Measurements from ENCODE around the gene TAF4.
A peak's percentile ranks its signal among the peaks of the same experiment; 100 is the strongest.

The TAF4 gene

GRCh38 chr20:62019881-62020492 lies 45.7 kb downstream of the TAF4 start:
- no peak for DNase-seq (ENCODE audit: low read depth)

GRCh38 chr20:62019144-62019805 lies 46.4 kb downstream of the TAF4 start:
- no peak for DNase-seq (ENCODE audit: low read depth)

DNA sequence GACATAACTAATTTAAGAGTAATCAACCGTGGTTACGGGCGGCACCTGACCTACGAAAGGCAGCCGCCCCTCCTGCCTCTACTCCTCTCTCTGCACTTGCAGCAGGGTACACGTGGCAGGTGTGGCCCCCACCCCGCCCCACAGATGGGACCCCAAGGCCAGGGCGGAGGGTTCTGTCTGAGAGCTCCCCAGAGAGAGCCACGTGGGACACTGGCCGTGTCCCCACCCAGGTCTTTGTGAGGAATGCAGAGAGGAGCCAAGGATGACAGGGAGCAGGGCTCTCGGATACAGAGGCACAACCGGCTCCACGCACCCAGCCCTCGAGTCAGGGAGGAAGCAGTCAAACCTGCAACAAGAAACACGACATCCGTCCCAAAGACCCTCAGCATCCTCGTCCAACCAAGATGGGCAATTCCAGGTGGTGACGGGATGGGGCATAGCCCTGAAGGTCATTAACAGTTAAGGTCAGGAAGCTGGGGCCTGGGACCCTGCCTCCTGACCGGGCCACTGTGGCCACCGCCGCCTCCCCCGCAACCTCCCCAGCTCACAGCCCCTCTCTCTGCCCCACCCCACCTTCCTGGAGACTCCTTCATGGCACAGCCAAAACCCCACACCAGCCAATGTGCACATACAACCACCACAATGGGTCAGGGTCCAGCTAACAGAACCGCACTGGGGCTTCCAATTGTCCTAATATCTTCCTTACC lies 47.1 kb downstream of the TAF4 start:
- no peak for DNase-seq (ENCODE audit: low read depth)

- no peak for DNase-seq (ENCODE audit: low read depth)
Observed at GRCh38 chr20:62015540-62016288, 50.0 kb downstream of the TAF4 start.

DNA sequence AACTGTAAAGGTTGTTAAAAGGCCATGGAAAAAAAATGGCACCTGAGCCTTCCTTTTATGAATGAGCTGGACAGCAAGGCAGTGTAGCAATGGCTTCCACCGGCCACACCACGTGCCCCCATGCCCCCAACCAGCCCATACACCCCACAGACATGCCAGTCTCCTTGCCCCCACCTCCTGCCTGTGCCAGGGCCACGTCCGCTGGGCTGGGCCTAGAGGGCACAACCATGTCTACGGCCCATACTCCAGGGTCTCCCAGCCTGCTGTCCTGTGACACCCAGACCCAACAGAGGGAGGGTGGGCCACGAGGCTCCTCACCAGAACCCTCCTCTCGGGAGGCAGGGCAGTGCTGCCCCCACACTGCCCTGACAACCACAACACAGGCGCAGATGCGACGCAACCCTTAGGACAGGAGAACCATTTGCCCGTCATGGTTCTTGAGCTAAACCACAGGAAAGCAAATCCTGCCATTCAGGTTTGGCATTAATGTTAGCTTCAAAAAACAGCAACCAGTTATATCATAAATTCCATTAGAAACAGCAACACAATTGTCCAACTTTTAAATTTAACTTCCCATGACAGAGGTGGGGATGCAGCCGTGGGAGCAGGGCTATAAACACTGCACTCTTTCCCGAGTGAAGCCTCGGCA lies 50.7 kb downstream of the TAF4 start:
- DNase-seq (ENCODE audit: low read depth): no peak

DNA sequence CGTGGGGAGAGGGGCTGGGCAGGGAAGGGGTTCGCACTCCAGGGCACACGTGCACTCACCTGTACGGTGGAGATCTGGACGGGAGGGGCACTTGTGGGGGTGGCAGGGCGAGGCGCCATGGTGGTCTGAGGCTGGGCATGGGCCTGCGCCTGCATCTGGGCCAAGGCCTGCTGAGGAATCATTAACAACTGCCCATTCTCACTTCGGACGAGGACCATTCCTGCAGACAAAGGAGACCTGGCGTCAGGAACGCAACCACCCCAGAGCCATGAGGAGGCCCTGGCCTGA lies 51.2 kb downstream of the TAF4 start:
- no peak for DNase-seq (ENCODE audit: low read depth)

GRCh38 chr20:62012631-62013030 lies 53.0 kb downstream of the TAF4 start:
- no peak for DNase-seq (ENCODE audit: low read depth)

GRCh38 chr20:62011938-62012534 lies 53.6 kb downstream of the TAF4 start:
- no peak for DNase-seq (ENCODE audit: low read depth)

- no peak for DNase-seq (ENCODE audit: low read depth)
Observed at GRCh38 chr20:62011403-62011790, 54.3 kb downstream of the TAF4 start.

GRCh38 chr20:62010551-62011402 lies 54.9 kb downstream of the TAF4 start:
- peak; percentile 6 for DNase-seq (ENCODE audit: low read depth)

GRCh38 chr20:62009869-62010445 lies 55.7 kb downstream of the TAF4 start:
- no peak for DNase-seq (ENCODE audit: low read depth)

GRCh38 chr20:62009322-62009721 lies 56.4 kb downstream of the TAF4 start:
- DNase-seq (ENCODE audit: low read depth): no peak

- no peak for DNase-seq (ENCODE audit: low read depth)
Observed at GRCh38 chr20:62008643-62009183, 57.0 kb downstream of the TAF4 start.

DNA sequence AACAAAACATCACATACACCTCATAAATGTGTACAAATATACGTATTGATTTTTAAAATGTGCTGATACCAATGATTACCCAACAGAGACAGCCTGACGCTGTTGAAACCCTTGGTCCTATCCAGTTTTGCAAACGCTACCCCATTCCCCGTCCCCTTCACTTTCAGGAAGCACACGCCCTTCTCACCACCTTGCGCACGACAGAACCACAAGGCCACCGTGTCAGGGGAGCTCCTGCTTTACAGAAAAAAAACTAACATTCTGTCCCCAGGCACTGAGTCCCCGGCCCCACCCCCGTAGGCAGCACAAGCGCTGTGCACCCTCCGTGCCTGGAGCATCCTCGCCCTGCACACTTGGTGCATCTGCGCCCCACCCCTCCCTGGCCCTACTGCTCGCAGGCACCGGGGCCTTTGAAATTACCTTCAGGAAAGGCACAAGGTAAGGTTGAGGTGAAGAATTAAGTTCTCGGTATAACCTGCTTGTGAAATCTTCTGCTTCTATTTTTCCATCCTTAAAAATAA lies 58.5 kb downstream of the TAF4 start:
- no peak for DNase-seq (ENCODE audit: low read depth)

DNA sequence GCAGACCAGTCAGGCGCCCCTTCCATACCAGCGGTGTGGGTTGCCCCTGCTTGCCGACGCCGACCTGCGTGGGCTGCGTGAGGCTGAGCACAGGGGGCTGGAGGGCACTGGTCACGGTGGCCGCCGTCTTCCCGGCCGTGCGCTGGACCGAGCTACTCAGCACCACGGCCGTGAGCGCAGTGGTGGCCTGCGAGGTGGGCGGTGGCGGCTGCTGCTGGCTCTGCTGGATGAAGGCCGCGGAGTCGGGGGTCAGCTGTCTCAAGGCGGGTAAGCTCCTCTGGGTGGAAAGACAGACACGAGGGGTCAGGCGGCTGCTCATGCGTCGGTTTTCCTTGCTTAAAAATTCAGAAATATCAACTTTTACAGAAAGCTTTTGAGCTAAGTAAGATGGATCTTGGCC lies 59.2 kb downstream of the TAF4 start:
- no peak for DNase-seq (ENCODE audit: low read depth)

- DNase-seq (ENCODE audit: low read depth): no peak
Observed at GRCh38 chr20:62004614-62005013, 61.1 kb downstream of the TAF4 start.

- no peak for DNase-seq (ENCODE audit: low read depth)
Observed at GRCh38 chr20:62003567-62004405, 61.9 kb downstream of the TAF4 start.

GRCh38 chr20:62002882-62003480 lies 62.7 kb downstream of the TAF4 start:
- DNase-seq (ENCODE audit: low read depth): no peak

DNA sequence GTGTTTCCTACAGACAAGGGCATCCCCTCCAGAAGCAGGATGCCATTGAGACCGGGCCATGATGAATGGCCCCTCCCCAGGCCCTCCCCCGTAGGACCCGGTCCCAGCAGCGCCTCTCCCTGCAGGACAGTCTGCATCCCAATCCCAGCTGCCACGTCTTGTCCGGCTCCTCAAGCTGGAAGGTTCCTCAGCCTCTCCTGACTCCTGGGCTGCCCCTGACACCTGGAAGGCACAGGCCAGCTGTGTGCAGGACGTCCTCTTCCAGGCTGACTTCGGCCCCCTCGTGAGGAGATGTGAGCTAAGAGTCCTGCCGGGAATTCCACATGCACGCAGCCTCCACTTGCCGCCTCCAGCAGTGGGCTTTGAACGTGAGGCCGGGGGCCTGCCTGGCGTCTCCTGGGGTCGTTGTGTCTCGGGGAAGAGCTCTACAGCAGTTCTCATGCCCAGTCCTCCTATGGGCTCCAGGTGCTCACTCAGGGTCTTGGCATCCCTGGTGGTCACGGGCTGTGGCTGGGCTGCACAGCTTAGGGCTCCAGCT lies 64.4 kb downstream of the TAF4 start:
- DNase-seq (ENCODE audit: low read depth): no peak
